Measurements from ENCODE around the gene TXNL1. TPM values are rescaled to one million over a fixed set of nuclear protein-coding genes. Genes with fewer than 3 reads are reported as not detected.

Gene TXNL1
- total RNA-seq, 1 experiment from 2014 or later, result 63.0 TPM

DNA sequence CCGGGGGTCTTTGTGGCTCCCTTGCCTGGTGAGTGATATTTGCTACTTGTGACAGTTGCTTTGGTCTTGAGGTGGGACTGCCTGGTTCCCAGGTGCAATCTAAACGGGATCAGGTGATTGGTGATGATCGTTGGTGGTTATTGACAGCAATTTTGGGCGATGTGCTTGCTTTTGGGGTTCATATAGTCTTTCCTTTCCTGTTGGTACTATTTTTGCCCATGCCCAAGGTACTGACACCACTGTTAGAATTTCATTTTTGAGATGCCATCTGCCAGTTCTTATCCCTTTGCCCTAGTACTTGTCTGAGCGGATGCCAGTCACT, 13.3 kb upstream of the TXNL1 start:
- Histone ChIP-seq H3K27ac (no peak overlapping the region), H3K4me3 (peak overlapping the region; percentile 91), H3K4me1 (no peaks in the 10 kb centered on the region), H3K27me3 (no peaks in the 10 kb centered on the region), H3K36me3 (no peaks in the 10 kb centered on the region), H3K9me3 (replicated peaks) (no peaks in the 10 kb centered on the region)
- no peak for DNase-seq

DNA sequence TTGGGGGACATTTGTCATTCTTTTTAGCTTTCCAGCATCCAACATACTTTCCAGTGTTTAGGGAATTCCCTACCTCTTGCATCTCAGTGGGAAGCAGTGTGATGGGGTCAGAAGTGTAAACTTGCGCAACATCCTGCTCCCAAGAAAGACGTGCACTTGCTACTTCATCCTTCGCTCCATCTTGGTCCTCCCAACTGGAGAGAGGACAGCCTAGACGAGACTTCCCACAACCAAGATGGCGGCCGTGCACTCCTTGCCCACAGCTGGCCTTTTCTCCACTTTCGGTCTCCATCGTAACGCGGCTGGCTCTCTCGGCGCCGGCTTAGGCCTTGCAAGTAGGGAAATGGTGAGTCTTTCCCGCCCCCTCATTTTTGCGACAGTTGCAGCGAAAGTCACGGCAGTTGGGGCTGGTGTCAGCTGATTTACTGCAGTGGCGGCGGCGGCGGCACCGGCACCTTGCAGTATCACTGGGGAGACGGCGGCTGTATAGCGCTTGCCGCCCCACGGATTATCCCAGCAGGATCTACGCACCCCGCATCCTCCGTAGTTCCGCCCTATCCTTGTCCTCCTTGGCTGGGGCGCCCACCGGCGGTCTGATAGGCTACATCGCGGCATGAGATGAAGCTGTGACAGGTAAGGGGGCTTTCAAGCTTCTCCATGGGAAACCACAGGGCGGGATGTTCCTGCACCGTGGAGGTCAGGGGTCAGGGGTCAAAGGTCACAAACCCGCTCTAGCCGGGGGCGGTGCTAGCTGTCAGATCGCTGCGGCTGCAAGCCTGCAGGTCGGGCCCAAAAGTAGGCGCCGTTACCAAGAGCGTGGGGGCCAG, 12.8 kb upstream of the TXNL1 start, which contains the start of gene WDR7:
WDR7 (plus strand) TSS at position 416 of the 827 bp plus-strand sequence. CDS start 21,157 bp downstream, outside the sequence.
- H3K27me3 ChIP-seq, result no peaks in the 10 kb centered on the region
- DNase-seq, result peak; percentile 89 to 93
- peak within 1 kb of the TSS; percentile 91 for H3K4me3 ChIP-seq
- H3K9me3 ChIP-seq (replicated peaks), result no peaks in the 10 kb centered on the region
- H3K27ac ChIP-seq, result peak within 1 kb of the TSS; percentile 24; the same call in 1 of the 2 replicates
- no peaks in the 10 kb centered on the region for H3K4me1 ChIP-seq
- H3K36me3 ChIP-seq, result no peaks in the 10 kb centered on the region

DNA sequence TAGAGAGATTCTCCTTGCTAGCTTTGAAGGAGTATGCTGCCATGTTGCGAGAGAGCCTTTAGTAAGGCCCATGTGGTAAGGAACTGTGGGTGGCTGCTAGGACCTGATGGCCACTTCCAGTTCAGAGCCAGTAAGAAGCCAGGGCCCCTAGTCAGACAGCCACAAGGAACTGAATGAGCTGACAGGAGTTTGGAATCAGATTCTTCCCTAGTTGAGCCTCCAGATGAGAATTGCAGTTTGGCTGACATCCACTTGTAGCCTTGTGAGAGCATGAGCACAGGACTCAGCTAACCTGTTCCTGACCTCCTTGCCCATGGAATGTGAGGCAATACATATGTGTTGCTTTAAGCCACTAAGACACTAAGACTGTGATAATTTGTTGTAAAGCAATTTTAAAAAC, 11.6 kb upstream of the TXNL1 start:
- Histone ChIP-seq H3K9me3 (replicated peaks) (no peaks in the 10 kb centered on the region), H3K4me3 (peak overlapping the region; percentile 91), H3K27ac (no peak overlapping the region), H3K27me3 (no peaks in the 10 kb centered on the region), H3K36me3 (no peaks in the 10 kb centered on the region), H3K4me1 (no peaks in the 10 kb centered on the region)
- DNase-seq, result peak in 1 of 2 experiments; percentile 2

DNA sequence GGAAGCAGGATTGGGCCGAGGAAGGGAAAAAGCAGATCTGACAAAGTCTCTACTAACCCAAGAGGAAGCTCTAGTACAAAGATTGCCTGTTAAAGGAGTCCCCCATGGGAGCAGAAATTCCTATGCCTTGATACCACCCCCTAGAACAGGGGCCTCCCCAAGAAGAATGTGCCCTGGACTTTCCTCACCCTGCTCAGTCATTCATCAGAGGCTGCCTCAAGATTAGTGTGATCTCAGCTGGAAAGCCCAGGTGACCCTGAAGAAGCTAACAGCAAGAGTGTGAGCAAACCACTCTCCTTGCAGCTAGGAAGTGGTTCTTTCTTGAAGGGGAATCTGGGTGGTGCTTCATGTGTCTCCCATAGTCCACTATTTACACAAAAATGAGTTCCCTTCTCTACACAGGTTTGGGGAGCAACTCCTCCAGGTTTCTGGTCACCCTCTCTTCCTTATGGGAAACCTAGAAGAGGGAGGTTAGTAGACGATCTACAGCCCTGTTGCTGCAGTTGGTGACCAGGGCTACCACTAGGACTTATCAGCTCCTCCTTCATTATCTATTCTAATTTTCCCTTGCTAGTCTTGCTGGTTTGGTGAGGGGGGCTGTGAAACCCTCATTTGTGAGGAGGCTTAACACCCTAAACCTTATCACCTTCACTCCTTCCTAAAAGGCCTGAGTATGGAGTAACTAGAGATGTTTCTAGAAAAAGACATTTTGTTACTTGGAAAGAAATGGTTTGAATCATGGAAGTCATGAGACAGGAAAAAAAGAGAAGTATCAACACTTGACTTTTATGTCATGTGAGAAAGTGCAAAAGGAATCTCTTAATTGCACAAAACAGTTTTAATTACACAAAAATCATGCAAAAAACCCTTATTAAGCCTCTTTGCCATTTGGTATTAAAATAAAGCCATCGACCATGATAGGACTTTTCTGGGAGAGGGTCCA, 9.8 kb upstream of the TXNL1 start:
- Histone ChIP-seq H3K4me1 (no peaks in the 10 kb centered on the region), H3K27me3 (no peaks in the 10 kb centered on the region), H3K4me3 (no peak overlapping the region), H3K36me3 (no peaks in the 10 kb centered on the region), H3K9me3 (replicated peaks) (no peaks in the 10 kb centered on the region), H3K27ac (no peak overlapping the region)
- DNase-seq, result no peak

DNA sequence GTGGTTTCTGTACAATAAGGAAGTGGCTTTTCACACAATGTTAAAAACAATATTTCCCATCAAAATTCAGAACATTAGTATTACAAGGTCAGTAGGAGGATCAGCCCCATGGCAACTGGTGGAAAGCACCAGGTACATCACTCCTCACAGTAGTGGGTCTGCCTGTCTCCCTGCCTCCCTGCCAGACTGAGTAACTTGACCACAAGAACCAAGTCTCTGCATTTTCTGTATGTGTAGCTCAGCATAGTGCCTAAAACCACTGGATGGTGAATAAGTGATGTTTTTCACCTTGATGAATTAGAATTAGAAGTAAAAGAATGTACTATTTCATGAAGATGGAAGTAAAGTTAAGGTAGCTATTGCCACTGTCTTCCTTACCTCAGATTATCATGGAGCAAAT, 8.7 kb upstream of the TXNL1 start:
- Histone ChIP-seq H3K27ac (no peak overlapping the region), H3K36me3 (no peaks in the 10 kb centered on the region), H3K4me3 (no peak overlapping the region), H3K9me3 (replicated peaks) (no peaks in the 10 kb centered on the region), H3K27me3 (no peaks in the 10 kb centered on the region), H3K4me1 (no peaks in the 10 kb centered on the region)
- no peak for DNase-seq

DNA sequence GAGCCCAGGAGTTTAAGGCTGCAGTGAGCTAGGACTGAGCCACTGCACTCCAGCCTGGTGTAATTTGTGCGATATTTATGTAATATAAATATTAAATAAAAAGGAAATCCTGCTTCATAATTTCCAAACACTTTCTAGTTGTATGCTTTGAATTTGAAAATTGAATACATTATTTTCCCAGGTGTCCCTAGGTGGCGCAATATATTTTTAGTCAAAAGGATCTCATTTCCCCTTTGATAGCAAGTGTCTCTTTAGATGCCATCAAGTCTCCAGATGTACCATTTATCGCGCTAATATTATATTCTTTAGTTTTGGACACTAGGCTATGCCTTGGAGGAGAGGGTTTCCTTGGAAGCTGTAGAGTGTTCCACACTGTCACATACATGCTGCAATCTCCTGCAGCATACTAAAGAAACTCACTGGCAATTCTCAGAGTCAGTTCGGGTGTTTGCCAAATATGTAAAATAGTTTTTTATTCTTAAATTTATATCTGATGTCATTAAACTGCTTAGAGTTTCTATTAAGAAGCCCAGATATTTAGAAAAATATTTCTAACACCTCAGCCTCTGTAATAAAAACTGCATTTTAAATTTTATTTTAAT, 7.1 kb upstream of the TXNL1 start:
- H3K9me3 ChIP-seq (replicated peaks), result no peaks in the 10 kb centered on the region
- no peaks in the 10 kb centered on the region for H3K36me3 ChIP-seq
- no peaks in the 10 kb centered on the region for H3K4me1 ChIP-seq
- peak in 1 of 2 experiments; percentile 1 for DNase-seq
- no peaks in the 10 kb centered on the region for H3K27me3 ChIP-seq
- H3K27ac ChIP-seq, result no peak overlapping the region
- H3K4me3 ChIP-seq, result no peak overlapping the region

DNA sequence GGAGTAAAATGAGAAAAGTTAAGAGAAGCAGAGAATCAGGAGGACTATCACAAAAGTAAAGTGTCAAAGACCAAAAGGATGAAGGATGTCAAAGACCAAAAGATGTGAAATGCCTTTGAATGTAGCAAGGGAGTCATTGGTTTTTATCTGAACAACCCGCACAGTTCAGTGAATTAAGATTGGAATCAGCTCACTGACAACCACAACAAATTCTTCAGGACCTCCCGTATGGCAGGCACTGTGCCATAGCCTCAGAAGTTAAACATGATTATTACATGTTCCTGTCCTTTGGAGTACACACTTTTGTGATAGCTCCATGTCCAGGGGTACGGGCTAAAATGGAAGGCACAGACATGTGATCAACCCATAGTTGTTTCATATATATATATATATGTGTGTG, 5.0 kb upstream of the TXNL1 start:
- no peak overlapping the region for H3K27ac ChIP-seq
- H3K36me3 ChIP-seq, result no peaks in the 10 kb centered on the region
- no peaks in the 10 kb centered on the region for H3K9me3 ChIP-seq (replicated peaks)
- H3K4me1 ChIP-seq, result no peaks in the 10 kb centered on the region
- DNase-seq, result no peak
- no peak overlapping the region for H3K4me3 ChIP-seq
- no peaks in the 10 kb centered on the region for H3K27me3 ChIP-seq

DNA sequence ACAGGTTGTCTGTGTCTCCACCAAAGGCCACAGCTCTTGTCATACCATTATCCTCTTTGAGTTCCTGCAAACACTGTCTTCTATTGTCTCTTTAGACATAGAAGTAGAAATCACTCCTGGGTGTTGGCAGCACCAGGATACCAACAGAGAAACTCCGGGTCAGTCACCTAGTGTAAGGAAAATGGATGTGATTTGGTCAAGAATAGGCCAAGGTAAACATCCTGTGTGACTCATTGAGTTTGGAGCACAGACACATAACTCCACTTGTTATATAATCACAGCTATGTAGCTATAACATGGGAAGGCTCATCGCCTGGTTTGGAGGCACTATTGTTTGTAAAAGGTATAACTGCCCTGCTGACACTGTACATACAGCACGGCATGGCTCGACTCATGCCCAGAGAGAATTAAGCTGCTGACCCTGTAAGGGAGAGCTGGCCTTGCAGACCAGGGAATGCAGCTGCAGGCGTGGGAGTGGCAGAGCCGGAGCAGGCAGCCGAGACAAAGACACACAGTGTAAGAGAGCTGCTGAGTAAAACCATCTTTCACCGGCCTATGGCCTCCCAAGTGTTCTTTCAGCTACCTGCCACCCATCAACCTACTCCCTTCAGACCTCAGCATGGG, 3.4 kb upstream of the TXNL1 start:
- Histone ChIP-seq H3K4me1 (no peaks in the 10 kb centered on the region), H3K9me3 (replicated peaks) (no peaks in the 10 kb centered on the region), H3K4me3 (no peak overlapping the region), H3K27ac (no peak overlapping the region), H3K27me3 (no peaks in the 10 kb centered on the region), H3K36me3 (no peaks in the 10 kb centered on the region)
- DNase-seq, result no peak

DNA sequence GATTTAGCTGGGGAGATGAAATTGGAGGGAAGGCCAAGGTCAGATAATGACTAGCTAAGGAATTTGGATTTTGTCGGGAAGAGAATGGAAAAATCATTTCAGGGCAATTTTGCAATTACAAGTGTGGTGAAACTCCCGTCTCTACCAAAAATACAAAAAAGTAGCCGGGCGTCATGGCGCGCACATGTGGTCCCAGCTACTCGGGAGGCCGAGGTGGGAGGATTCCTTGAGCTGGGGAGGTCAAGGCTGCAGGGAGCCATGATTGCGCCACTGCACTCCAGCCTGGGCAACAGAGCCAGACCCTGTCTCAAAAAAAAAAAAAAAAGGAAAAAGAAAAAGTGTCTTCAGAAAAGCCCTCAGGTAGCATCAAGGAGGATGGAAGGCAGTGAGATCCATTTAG, 1.2 kb upstream of the TXNL1 start:
- no peak for DNase-seq
- Histone ChIP-seq H3K27ac (peak overlapping the region; percentile 77; the same call in 1 of the 2 replicates), H3K4me3 (peak overlapping the region; percentile 78), H3K36me3 (no peaks in the 10 kb centered on the region), H3K27me3 (no peaks in the 10 kb centered on the region), H3K9me3 (replicated peaks) (no peaks in the 10 kb centered on the region), H3K4me1 (no peaks in the 10 kb centered on the region)

DNA sequence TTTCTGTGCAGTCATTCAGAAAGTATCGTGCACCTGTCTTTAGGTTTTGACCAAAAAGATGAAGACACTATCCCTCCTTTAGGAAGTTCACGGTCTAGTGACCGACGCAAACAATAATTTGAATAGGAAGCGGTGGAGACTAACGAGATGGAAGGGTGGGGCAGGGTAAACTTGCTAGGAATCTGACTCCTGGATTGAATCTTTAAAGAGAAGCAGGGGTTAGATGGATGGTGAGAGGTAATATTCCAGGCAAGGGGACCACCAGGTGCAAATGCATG, 651 bp upstream of the TXNL1 start:
- no peaks in the 10 kb centered on the region for H3K4me1 ChIP-seq
- H3K36me3 ChIP-seq, result no peaks in the 10 kb centered on the region
- H3K4me3 ChIP-seq, result peak overlapping the region; percentile 78
- no peak for DNase-seq
- no peaks in the 10 kb centered on the region for H3K27me3 ChIP-seq
- peak overlapping the region; percentile 77 for H3K27ac ChIP-seq
- no peaks in the 10 kb centered on the region for H3K9me3 ChIP-seq (replicated peaks)

DNA sequence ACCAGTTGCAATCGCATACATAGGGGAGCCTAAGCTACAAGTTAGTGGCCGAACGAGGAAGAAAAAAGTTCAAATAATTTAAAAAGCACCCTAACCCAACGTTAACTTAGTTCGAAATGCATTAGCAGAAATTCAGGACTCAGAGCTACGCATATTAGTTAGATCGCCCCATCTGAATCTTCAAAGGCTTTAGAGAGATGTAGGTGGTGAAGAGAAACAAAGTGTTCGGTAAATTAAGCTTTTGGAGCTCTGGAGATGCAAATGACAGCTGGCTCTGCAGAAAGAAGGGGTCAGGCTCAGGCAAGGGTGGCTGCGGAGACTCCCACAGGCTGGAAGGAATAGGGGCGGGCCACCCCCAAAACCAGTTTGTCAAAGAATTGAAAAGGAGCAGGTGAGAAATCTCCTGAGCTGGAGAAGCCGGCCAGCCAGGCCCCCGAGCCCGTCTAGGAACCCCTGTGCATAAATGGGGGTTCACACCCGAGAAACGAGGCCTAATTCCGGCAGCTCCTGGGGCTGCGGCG, 621 bp downstream of the TXNL1 start:
- H3K9me3 ChIP-seq (replicated peaks), result no peaks in the 10 kb centered on the region
- peak overlapping the region; percentile 77 for H3K27ac ChIP-seq
- peak in 1 of 2 experiments; percentile 7 for DNase-seq
- no peaks in the 10 kb centered on the region for H3K4me1 ChIP-seq
- H3K4me3 ChIP-seq, result peak overlapping the region; percentile 78
- no peaks in the 10 kb centered on the region for H3K36me3 ChIP-seq
- no peaks in the 10 kb centered on the region for H3K27me3 ChIP-seq

DNA sequence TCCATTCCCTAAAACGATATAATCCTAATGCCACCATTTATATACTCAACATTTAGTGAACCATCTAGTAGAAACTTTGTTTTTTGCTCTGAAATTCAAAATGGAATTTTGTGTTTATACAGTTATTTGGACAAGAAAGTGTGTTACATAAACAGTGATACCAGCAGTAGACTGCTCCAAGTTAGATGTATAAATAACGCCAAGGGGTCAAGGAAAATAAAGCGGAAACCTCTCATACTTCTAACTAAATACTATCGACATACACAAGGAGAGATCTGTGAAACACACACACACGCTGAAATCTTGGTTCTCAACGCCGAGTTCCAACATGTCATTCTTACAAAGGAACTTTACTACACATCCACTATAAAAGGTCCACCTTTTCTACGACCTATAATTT, 1.2 kb downstream of the TXNL1 start:
- Histone ChIP-seq H3K4me1 (no peaks in the 10 kb centered on the region), H3K27ac (no peak overlapping the region), H3K36me3 (no peaks in the 10 kb centered on the region), H3K4me3 (peak overlapping the region; percentile 78), H3K27me3 (no peaks in the 10 kb centered on the region), H3K9me3 (replicated peaks) (no peaks in the 10 kb centered on the region)
- no peak for DNase-seq

DNA sequence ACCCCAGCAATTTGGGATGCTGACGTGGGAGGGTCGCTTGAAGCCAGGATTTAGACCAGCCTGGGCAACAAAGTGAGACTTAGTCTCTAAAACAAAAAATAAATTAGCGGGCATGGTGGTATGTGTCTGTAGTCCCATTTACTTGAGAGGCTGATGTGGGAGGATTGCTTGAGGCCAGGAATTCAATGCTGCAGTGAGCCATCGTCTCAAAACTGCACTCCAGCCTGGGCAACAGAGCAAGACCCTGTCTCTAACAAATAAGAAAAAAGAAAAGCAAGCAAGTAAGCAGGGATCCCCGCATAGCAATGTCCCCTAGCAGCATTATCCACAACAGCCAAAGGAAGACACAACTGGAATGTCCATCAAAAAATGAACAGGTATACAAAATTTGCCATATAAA, 3.4 kb downstream of the TXNL1 start:
- no peak overlapping the region for H3K4me3 ChIP-seq
- no peaks in the 10 kb centered on the region for H3K9me3 ChIP-seq (replicated peaks)
- no peaks in the 10 kb centered on the region for H3K27me3 ChIP-seq
- no peak overlapping the region for H3K27ac ChIP-seq
- no peaks in the 10 kb centered on the region for H3K36me3 ChIP-seq
- no peaks in the 10 kb centered on the region for H3K4me1 ChIP-seq
- DNase-seq, result no peak

DNA sequence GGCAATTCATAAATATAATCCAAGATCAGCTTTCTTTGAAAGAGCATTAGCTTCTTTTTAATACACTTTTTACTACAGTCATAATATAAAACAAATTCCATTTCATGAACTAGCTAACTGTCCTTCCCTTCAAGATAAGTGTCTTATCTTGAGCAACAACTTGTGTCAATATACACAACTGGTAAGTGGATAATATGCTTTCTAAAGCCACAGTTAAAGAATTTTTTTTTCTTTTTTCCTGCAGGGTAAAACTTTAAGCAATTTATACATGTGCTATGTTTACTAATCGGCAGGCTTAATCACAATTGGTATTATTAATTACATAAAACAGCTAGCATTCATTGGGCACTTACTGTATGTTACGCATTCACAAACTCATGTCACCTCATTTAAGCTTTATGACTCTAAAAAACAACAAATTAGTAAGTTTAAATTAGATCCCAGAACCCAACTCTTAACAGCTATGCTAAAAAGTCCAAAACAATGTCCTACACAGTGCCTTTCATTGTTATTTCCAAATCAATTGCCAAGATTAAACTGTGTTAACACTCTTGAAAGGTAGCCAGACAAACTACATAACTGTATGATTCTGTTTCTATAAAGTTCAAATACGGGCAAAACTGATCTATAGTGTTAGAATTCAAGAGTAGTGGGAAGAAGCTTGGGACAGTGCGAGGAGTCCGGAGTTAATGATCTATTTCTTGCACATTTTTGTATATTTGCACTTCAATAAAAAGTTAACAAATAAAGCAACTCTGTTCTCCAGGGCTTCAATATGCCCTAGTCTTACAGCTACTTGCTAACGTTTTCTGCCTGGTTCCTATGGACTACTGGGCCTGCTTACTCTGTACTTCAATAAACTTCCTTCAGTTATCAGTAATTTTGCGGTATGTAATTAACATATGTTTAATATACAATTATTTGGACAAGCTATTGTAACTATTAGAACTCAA, 6.0 kb downstream of the TXNL1 start:
- no peak overlapping the region for H3K4me3 ChIP-seq
- no peak for DNase-seq
- H3K9me3 ChIP-seq (replicated peaks), result no peaks in the 10 kb centered on the region
- H3K36me3 ChIP-seq, result no peaks in the 10 kb centered on the region
- no peaks in the 10 kb centered on the region for H3K4me1 ChIP-seq
- H3K27me3 ChIP-seq, result no peaks in the 10 kb centered on the region
- H3K27ac ChIP-seq, result no peak overlapping the region
